PC-9 (cell line): ENCODE data around the gene LRMDA.

Experiments used
- EZH2 ChIP-seq: fragments of 200-600 bp; sonication (generic); IDR thresholded peaks from 2 replicates; pipeline ENCODE4 v1.8.0; 2017; ENCODE audit warnings: antibody characterized with exemption, low read depth
- TF ChIP-seq, protein P1 (sequence below): fragments of 200-600 bp; sonication (generic); conservative IDR thresholded peaks from 2 replicates; pipeline ENCODE4 v1.6.1; 2017; ENCODE audit warnings: mixed run types, antibody characterized with exemption, mild to moderate bottlenecking, moderate library complexity

GRCh38 chr10:75929630-75930161, 498.3 kb downstream of the LRMDA start:
- TF ChIP-seq, protein P1, sequence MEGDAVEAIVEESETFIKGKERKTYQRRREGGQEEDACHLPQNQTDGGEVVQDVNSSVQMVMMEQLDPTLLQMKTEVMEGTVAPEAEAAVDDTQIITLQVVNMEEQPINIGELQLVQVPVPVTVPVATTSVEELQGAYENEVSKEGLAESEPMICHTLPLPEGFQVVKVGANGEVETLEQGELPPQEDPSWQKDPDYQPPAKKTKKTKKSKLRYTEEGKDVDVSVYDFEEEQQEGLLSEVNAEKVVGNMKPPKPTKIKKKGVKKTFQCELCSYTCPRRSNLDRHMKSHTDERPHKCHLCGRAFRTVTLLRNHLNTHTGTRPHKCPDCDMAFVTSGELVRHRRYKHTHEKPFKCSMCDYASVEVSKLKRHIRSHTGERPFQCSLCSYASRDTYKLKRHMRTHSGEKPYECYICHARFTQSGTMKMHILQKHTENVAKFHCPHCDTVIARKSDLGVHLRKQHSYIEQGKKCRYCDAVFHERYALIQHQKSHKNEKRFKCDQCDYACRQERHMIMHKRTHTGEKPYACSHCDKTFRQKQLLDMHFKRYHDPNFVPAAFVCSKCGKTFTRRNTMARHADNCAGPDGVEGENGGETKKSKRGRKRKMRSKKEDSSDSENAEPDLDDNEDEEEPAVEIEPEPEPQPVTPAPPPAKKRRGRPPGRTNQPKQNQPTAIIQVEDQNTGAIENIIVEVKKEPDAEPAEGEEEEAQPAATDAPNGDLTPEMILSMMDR = no peak
- no peak for TF ChIP-seq EZH2
